Omental fat pad (tissue), 4 donors: ENCODE measurements around the gene KCNH8. TPM values are rescaled to one million over a fixed set of nuclear protein-coding genes. Genes with fewer than 3 reads are reported as not detected.

Source experiments
- ATAC-seq: fragments of 150-250 bp; one replicate; pipeline ENCODE4 v1.9.1; 2016; ENCODE audit warnings: mild to moderate bottlenecking, moderate library complexity; ENCODE audit not compliant: low FRiP score
- DNase-seq: peaks from one replicate; pipeline ENCODE4 v3.0.0-alpha.2; 2019; ENCODE audit warnings: low spot score
- total RNA-seq, 4 donors: library from RNA; depleted of rRNA; stranded (reverse); fragments of >200 nt; gene quantifications; one replicate each; pipeline ENCODE4 v1.1.0, GENCODE V29; 2016
- TF ChIP-seq, protein P1 (sequence below), 3 donors: fragments of 450-650 bp; IDR thresholded peaks; one replicate each; pipeline ENCODE4 v1.5.1; 2016 to 2017; ENCODE audit warnings: antibody characterized with exemption in 3 of 3, mild to moderate bottlenecking in 3 of 3, moderate library complexity in 2 of 3

KCNH8 gene
- total RNA-seq, 4 donors from 2014 or later, result 0.09 TPM; not detected in 3

GRCh38 chr3:19394946-19395345, 246.6 kb downstream of the KCNH8 start:
- TF ChIP-seq, protein P1, sequence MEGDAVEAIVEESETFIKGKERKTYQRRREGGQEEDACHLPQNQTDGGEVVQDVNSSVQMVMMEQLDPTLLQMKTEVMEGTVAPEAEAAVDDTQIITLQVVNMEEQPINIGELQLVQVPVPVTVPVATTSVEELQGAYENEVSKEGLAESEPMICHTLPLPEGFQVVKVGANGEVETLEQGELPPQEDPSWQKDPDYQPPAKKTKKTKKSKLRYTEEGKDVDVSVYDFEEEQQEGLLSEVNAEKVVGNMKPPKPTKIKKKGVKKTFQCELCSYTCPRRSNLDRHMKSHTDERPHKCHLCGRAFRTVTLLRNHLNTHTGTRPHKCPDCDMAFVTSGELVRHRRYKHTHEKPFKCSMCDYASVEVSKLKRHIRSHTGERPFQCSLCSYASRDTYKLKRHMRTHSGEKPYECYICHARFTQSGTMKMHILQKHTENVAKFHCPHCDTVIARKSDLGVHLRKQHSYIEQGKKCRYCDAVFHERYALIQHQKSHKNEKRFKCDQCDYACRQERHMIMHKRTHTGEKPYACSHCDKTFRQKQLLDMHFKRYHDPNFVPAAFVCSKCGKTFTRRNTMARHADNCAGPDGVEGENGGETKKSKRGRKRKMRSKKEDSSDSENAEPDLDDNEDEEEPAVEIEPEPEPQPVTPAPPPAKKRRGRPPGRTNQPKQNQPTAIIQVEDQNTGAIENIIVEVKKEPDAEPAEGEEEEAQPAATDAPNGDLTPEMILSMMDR (IDR thresholded peaks at IDR 0.05), result no peak
- ATAC-seq, result no peak
- DNase-seq, result no peak

DNA sequence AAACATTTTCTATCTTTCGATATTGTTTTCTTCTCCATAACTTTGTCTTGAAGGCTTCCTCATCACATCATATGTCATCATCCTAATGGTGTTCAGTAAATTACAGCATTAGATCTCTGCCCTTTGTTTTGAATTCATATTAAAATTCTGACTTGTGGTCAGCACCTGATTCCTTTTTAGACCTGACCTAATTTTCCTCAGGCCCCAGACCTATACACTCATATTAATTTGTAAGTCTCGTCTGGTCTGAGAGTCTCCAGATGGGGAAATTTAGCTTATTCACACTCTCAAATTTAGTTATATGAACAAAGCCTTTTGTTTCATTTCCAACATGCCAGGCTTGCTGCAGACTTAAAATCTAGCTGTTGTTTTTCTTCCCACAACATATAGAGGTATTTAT, 248.4 kb downstream of the KCNH8 start:
- TF ChIP-seq, protein P1 (IDR thresholded peaks at IDR 0.05), result no peak
- ATAC-seq (no peak), DNase-seq (no peak)

DNA sequence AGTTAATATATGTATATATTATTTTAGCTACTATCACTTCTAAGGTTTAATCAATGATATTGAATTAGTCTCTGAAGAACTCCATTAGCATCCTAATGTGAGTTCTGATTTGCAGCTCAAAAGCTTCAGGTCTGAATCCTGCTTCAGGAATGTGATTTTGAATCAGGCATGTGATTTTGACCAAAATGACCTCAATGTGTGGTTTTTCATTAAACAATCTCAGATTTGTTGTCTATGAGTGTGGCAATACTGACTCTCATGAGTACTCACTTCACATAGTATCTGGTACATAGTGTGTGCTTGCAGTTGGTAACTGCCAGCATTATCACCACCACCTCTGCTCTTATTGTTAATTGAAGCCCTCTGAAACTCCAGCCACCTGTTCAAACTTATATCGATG, 251.0 kb downstream of the KCNH8 start:
- no peak for DNase-seq
- no peak for ATAC-seq
- TF ChIP-seq, protein P1 (IDR thresholded peaks at IDR 0.05), result no peak

DNA sequence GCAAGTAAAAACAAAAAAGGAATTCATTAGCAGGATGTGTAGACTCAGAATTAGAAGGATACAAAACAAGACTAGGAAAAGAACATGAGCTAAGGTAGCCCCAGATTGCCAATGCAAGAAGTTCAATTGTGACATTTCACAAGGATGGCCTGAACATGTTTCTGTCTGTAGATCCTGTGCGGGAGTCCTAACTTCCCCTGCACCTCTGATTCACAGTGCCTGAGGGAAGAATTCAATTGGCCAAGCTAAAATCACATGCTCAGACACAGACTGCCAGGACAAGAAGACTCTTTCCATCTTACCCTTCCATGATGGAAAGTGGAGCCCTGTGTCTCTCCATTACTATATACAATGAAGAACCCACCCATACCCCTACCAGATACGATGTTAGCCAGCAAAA, 251.5 kb downstream of the KCNH8 start:
- TF ChIP-seq, protein P1 (IDR thresholded peaks at IDR 0.05), result no peak
- ATAC-seq (no peak), DNase-seq (no peak)

DNA sequence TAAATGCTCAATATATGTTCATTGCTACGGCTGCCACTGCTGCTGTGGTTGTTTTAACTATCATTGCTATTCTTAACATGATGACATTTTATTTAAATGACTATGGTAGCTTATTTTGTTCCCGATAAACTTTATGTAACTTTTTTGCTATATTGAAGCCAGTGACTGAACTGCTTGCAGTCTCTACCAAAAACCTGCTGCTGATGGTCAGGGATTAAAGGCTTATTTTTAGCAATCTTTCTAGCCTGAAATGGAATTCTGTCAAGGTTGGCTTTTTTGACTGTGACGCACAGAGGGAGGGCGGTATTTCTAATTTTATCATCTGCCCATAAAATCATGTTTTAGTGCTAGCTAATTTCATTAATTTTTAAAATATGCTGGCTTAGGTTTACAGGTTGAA, 271.8 kb downstream of the KCNH8 start:
- no peak for ATAC-seq
- no peak for DNase-seq
- TF ChIP-seq, protein P1 (IDR thresholded peaks at IDR 0.05), result no peak

GRCh38 chr3:19425825-19426224, 277.5 kb downstream of the KCNH8 start:
- TF ChIP-seq, protein P1 (IDR thresholded peaks at IDR 0.05), result no peak
- ATAC-seq (no peak), DNase-seq (no peak)

- TF ChIP-seq, protein P1 (IDR thresholded peaks at IDR 0.05), result no peak
- ATAC-seq (no peak), DNase-seq (no peak)
Observed at GRCh38 chr3:19427422-19428149, 279.3 kb downstream of the KCNH8 start.
